Measurements from ENCODE around the gene TSSK3. TPM values are rescaled to one million over a fixed set of nuclear protein-coding genes. Genes with fewer than 3 reads are reported as not detected.

The TSSK3 gene
- total RNA-seq, 1 experiment from 2014 or later, result 1.6 TPM

GRCh38 chr1:32337855-32338636, 24.3 kb upstream of the TSSK3 start:
- H3K4me3 ChIP-seq (replicated peaks in 1 of 2; ENCODE audit: low read depth in 1 of 2, low read length in 2 of 2), result no peak overlapping the region
- peaks cover 24% of the 10 kb centered on the region for H3K79me2 ChIP-seq (ENCODE audit: insufficient read depth, low read length)
- H3K4me1 ChIP-seq (ENCODE audit: control insufficient read depth in 1 of 2, insufficient read depth in 2 of 2, low read length in 2 of 2), result peaks cover 9 to 45% of the 10 kb centered on the region in 2 experiments; a peak in 3 of 4 replicates
- TF ChIP-seq ZFX (IDR thresholded peaks at IDR 0.05) (no peak), REST (IDR thresholded peaks at IDR 0.05; ENCODE audit: low read depth) (no peak), ZBTB33 (IDR thresholded peaks at IDR 0.05; ENCODE audit: extremely low read depth, insufficient replicate concordance, low read length) (no peak), SP1 (IDR thresholded peaks at IDR 0.05; ENCODE audit: low read depth) (no peak), ATF3 (IDR thresholded peaks at IDR 0.05) (no peak), CTCF (IDR thresholded peaks at IDR 0.05 in 2 of 3, conservative IDR thresholded peaks at IDR 0.05 in 1 of 3; ENCODE audit: borderline replicate concordance in 1 of 3, insufficient read depth in 1 of 3, low read depth in 2 of 3, low read length in 2 of 3) (no peak), CEBPB (IDR thresholded peaks at IDR 0.05; ENCODE audit: low read depth) (no peak), POLR2A (IDR thresholded peaks at IDR 0.05; ENCODE audit: borderline replicate concordance, extremely low read depth, insufficient read depth, insufficient read length) (no peak), EZH2phosphoT487 (IDR thresholded peaks at IDR 0.05; ENCODE audit: borderline replicate concordance) (no peak), SRF (IDR thresholded peaks at IDR 0.05; ENCODE audit: low read depth) (no peak), EGR1 (IDR thresholded peaks at IDR 0.05; ENCODE audit: low read depth) (no peak), POLR2AphosphoS5 (IDR thresholded peaks at IDR 0.05; ENCODE audit: low read depth, low read length) (no peak), SIN3A (IDR thresholded peaks at IDR 0.05; ENCODE audit: low read depth) (no peak), EZH2 (IDR thresholded peaks at IDR 0.05) (no peak), MAX (IDR thresholded peaks at IDR 0.05) (no peak), TCF7L2 (IDR thresholded peaks at IDR 0.05; ENCODE audit: borderline replicate concordance, extremely low read depth, insufficient read depth, insufficient read length) (no peak)
- H3K9ac ChIP-seq (ENCODE audit: low read length), result no peak overlapping the region
- no peak overlapping the region for H2AFZ ChIP-seq (ENCODE audit: low read depth, low read length, poor library complexity, severe bottlenecking)
- no peaks in the 10 kb centered on the region for H4K20me1 ChIP-seq (ENCODE audit: insufficient read depth)
- peak overlapping the region; percentile 1; the same call in 1 of the 2 replicates for H3K27ac ChIP-seq (ENCODE audit: low read depth, low read length)
- DNase-seq (ENCODE audit: low read depth, low spot score) (no peak), ATAC-seq (no peak)
- no TSS peak for BruUV-seq (replicated peaks)
- no peaks in the 10 kb centered on the region for H3K27me3 ChIP-seq (ENCODE audit: insufficient read depth, low read length)
- intact Hi-C loops (cut with micrococcal nuclease), result no loop called here
- CTCF ChIA-PET, result no interaction called here
- POLR2A ChIA-PET, result interaction anchor here (0.9 to 1.4 kb wide), 2 partner anchors 15 to 97 kb away, joined by 3 read pairs; no protein-coding TSS in a partner anchor
- no peaks in the 10 kb centered on the region for H3K9me3 ChIP-seq (ENCODE audit: control insufficient read depth in 1 of 2, insufficient read depth in 1 of 2, low read depth in 1 of 2, low read length in 2 of 2)
- RAD21 ChIA-PET (ENCODE audit: low non-redundant PET in 1 of 2, low total read pairs in 2 of 2, uncharacterized antibody in 2 of 2, unreplicated experiment in 2 of 2), result no interaction called here
- H3K36me3 ChIP-seq (ENCODE audit: control insufficient read depth in 1 of 2, insufficient read depth in 2 of 2, low read length in 2 of 2), result peaks cover 0 to 14% of the 10 kb centered on the region in 2 experiments; a peak in 1 of 4 replicates
- H3K4me2 ChIP-seq (ENCODE audit: low read length), result no peak overlapping the region
- no peaks in the 10 kb centered on the region for H3K9me2 ChIP-seq (ENCODE audit: insufficient read depth)

Measured in HCT116 (cell line).